HEK293 (cell line): ENCODE data around the gene CHRNA4.

Experiments
- CTCF ChIA-PET: fragments of 350-600 bp; formaldehyde crosslinking; extraction: SDS; loops from one replicate; lab custom pipeline; 2021; ENCODE audit warnings: antibody characterized with exemption; lab: Yijun Ruan, JAX
- POLR2A ChIA-PET: fragments of 300-600 bp; formaldehyde crosslinking; extraction: SDS; loops from one replicate; lab custom pipeline; 2020; ENCODE audit warnings: antibody characterized with exemption, inconsistent platforms; lab: Yijun Ruan, JAX
- H3K27ac ChIP-seq: fragments of 200-500 bp; sonication (Bioruptor generic); 2 replicates; pipeline ENCODE4 v1.5.1; 2014; ENCODE audit warnings: low read depth, low read length, control low read depth, inconsistent platforms; ENCODE audit errors: extremely low read depth
- H3K36me3 ChIP-seq, 2 experiments: fragments of 200-500 bp in 1 of 2; sonication (Bioruptor generic) in 1 of 2; 1 replicate in 1 of 2; 2 replicates in 1 of 2; pipeline ENCODE4 v1.5.1; 2014 to 2017; ENCODE audit warnings: inconsistent platforms in 2 of 2, low read length in 2 of 2; ENCODE audit not compliant: control insufficient read depth in 2 of 2, insufficient read depth in 1 of 2
- H3K4me1 ChIP-seq: fragments of 200-500 bp; sonication (Bioruptor generic); 2 replicates; pipeline ENCODE4 v1.5.1; 2014; ENCODE audit warnings: mild to moderate bottlenecking, low read length, inconsistent platforms; ENCODE audit not compliant: control insufficient read depth, insufficient read depth
- H3K4me3 ChIP-seq: 2 replicates; pipeline ENCODE4 v1.5.1; 2011; ENCODE audit warnings: low read depth, mild to moderate bottlenecking, control low read depth, low read length, moderate library complexity
- H3K9me3 ChIP-seq: fragments of 200-500 bp; sonication (Bioruptor generic); 2 replicates; pipeline ENCODE4 v1.5.1; 2014; ENCODE audit warnings: low read depth, low read length, inconsistent platforms; ENCODE audit not compliant: control insufficient read depth, insufficient read depth
- CTCF ChIP-seq: fragments of 450-650 bp; formaldehyde crosslinking; IDR thresholded peaks from 2 replicates; pipeline ENCODE4 v1.5.1; 2016; ENCODE audit warnings: missing biosample characterization, missing genetic modification characterization
- KLF8 ChIP-seq: fragments of 450-650 bp; formaldehyde crosslinking; IDR thresholded peaks from 2 replicates; pipeline ENCODE4 v1.5.1; 2016; ENCODE audit warnings: missing biosample characterization, missing genetic modification characterization
- OSR2 ChIP-seq: fragments of 450-650 bp; formaldehyde crosslinking; IDR thresholded peaks from 2 replicates; pipeline ENCODE4 v1.5.1; 2016; ENCODE audit warnings: missing biosample characterization, missing genetic modification characterization
- SCRT2 ChIP-seq: fragments of 450-650 bp; formaldehyde crosslinking; IDR thresholded peaks from 2 replicates; pipeline ENCODE4 v1.5.1; 2016; ENCODE audit warnings: missing biosample characterization, missing genetic modification characterization
- YY2 ChIP-seq: fragments of 450-650 bp; formaldehyde crosslinking; IDR thresholded peaks from 2 replicates; pipeline ENCODE4 v1.5.1; 2016; ENCODE audit warnings: missing biosample characterization, missing genetic modification characterization
- ZEB2 ChIP-seq: fragments of 450-650 bp; formaldehyde crosslinking; IDR thresholded peaks from 2 replicates; pipeline ENCODE4 v1.5.1; 2016; ENCODE audit warnings: missing biosample characterization, missing genetic modification characterization
- ZNF23 ChIP-seq: fragments of 450-650 bp; formaldehyde crosslinking; IDR thresholded peaks from 2 replicates; pipeline ENCODE4 v1.5.1; 2016; ENCODE audit warnings: missing biosample characterization, missing genetic modification characterization, borderline replicate concordance
- ZNF24 ChIP-seq: fragments of 450-650 bp; formaldehyde crosslinking; IDR thresholded peaks from 2 replicates; pipeline ENCODE4 v1.5.1; 2016; ENCODE audit warnings: missing biosample characterization, missing genetic modification characterization
- ZNF391 ChIP-seq: fragments of 450-650 bp; formaldehyde crosslinking; IDR thresholded peaks from 2 replicates; pipeline ENCODE4 v1.5.1; 2016; ENCODE audit warnings: low read depth, missing biosample characterization, missing genetic modification characterization, borderline replicate concordance
- ZNF473 ChIP-seq: fragments of 450-650 bp; formaldehyde crosslinking; IDR thresholded peaks from 2 replicates; pipeline ENCODE4 v1.5.1; 2017; ENCODE audit warnings: missing biosample characterization, missing genetic modification characterization
- ZNF530 ChIP-seq: fragments of 450-650 bp; formaldehyde crosslinking; IDR thresholded peaks from 2 replicates; pipeline ENCODE4 v1.5.1; 2016; ENCODE audit warnings: low read depth, missing biosample characterization, missing genetic modification characterization
- ZNF670 ChIP-seq: fragments of 450-650 bp; formaldehyde crosslinking; IDR thresholded peaks from 2 replicates; pipeline ENCODE4 v1.5.1; 2016; ENCODE audit warnings: missing biosample characterization, missing genetic modification characterization, low read depth
- ZNF701 ChIP-seq: fragments of 450-650 bp; formaldehyde crosslinking; IDR thresholded peaks from 2 replicates; pipeline ENCODE4 v1.5.1; 2016; ENCODE audit warnings: missing biosample characterization, missing genetic modification characterization
- ZNF830 ChIP-seq: fragments of 450-650 bp; IDR thresholded peaks from 2 replicates; pipeline ENCODE4 v1.5.0; 2018; ENCODE audit warnings: missing biosample characterization, missing genetic modification characterization, low read depth, mild to moderate bottlenecking, moderate library complexity
- ZNF837 ChIP-seq: fragments of 450-650 bp; formaldehyde crosslinking; IDR thresholded peaks from 2 replicates; pipeline ENCODE4 v1.5.1; 2016; ENCODE audit warnings: missing biosample characterization, missing genetic modification characterization
- ZSCAN18 ChIP-seq: fragments of 450-650 bp; formaldehyde crosslinking; IDR thresholded peaks from 2 replicates; pipeline ENCODE4 v1.5.1; 2016; ENCODE audit warnings: missing biosample characterization, missing genetic modification characterization
- TF ChIP-seq, protein P1 (sequence below): fragments of 450-650 bp; formaldehyde crosslinking; IDR thresholded peaks from 2 replicates; pipeline ENCODE4 v1.5.1; 2016; ENCODE audit warnings: missing biosample characterization, missing genetic modification characterization
- TF ChIP-seq, protein P2 (sequence below): sonication (generic); formaldehyde crosslinking; IDR thresholded peaks from 2 replicates; pipeline ENCODE4 v1.8.1; 2022; ENCODE audit warnings: mild to moderate bottlenecking, moderate library complexity, missing genetic modification reagents
- TF ChIP-seq, protein P3 (sequence below): fragments of 450-650 bp; formaldehyde crosslinking; IDR thresholded peaks from 2 replicates; pipeline ENCODE4 v1.5.1; 2016; ENCODE audit warnings: missing biosample characterization, missing genetic modification characterization
- TF ChIP-seq, protein P4 (sequence below): fragments of 450-650 bp; formaldehyde crosslinking; IDR thresholded peaks from 2 replicates; pipeline ENCODE4 v1.5.1; 2016; ENCODE audit warnings: missing biosample characterization, missing genetic modification characterization, borderline replicate concordance

CHRNA4 gene

GRCh38 chr20:63314015-63314471 lies 47.1 kb downstream of the CHRNA4 start:
- Histone ChIP-seq H3K4me1 (no peaks in the 10 kb centered on the region), H3K9me3 (no peaks in the 10 kb centered on the region), H3K27ac (no peak overlapping the region), H3K4me3 (no peak overlapping the region), H3K36me3 (no peaks in the 10 kb centered on the region)
- POLR2A ChIA-PET, result no interaction called here
- TF ChIP-seq ZEB2 (no peak), ZNF391 (tag by site-specific recombination) (no peak)
- CTCF ChIA-PET, result interaction anchor here (0.8 to 1.1 kb wide), 2 partner anchors 68 kb away, joined by 4 to 6 read pairs; no protein-coding TSS in a partner anchor

GRCh38 chr20:63313349-63314014 lies 47.7 kb downstream of the CHRNA4 start:
- Histone ChIP-seq H3K27ac (no peak overlapping the region), H3K9me3 (no peaks in the 10 kb centered on the region), H3K4me3 (no peak overlapping the region), H3K36me3 (no peaks in the 10 kb centered on the region), H3K4me1 (no peaks in the 10 kb centered on the region)
- ChIA-PET CTCF (interaction anchor here (0.8 to 1.1 kb wide), 2 partner anchors 68 to 69 kb away, joined by 4 to 6 read pairs; no protein-coding TSS in a partner anchor), POLR2A (no interaction called here)
- TF ChIP-seq ZNF701 (tag by site-specific recombination), result no peak
- TF ChIP-seq KLF8, result peak; percentile 77
- TF ChIP-seq CTCF (tag by site-specific recombination), result peak; percentile 26; the same call in 1 of the 2 replicates
- TF ChIP-seq ZNF670 (tag by site-specific recombination), result no peak
- no peak for TF ChIP-seq ZNF830 (tag by site-specific recombination)
- no peak for TF ChIP-seq ZNF24
- no peak for TF ChIP-seq ZNF473 (tag by site-specific recombination)
- TF ChIP-seq ZNF837 (tag by site-specific recombination), result no peak
- TF ChIP-seq, protein P1, sequence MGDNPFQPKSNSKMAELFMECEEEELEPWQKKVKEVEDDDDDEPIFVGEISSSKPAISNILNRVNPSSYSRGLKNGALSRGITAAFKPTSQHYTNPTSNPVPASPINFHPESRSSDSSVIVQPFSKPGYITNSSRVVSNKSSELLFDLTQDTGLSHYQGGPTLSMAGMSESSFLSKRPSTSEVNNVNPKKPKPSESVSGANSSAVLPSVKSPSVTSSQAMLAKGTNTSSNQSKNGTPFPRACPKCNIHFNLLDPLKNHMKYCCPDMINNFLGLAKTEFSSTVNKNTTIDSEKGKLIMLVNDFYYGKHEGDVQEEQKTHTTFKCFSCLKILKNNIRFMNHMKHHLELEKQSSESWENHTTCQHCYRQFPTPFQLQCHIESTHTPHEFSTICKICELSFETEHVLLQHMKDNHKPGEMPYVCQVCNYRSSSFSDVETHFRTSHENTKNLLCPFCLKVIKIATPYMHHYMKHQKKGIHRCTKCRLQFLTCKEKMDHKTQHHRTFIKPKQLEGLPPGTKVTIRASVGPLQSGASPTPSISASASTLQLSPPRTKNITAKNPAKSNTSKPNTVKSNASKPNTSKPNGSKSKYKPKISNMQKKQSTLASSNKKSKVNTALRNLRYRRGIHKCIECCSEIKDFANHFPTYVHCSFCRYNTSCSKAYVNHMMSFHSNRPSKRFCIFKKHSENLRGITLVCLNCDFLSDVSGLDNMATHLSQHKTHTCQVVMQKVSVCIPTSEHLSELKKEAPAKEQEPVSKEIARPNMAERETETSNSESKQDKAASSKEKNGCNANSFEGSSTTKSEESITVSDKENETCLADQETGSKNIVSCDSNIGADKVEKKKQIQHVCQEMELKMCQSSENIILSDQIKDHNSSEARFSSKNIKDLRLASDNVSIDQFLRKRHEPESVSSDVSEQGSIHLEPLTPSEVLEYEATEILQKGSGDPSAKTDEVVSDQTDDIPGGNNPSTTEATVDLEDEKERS (tag by site-specific recombination), result no peak
- no peak for TF ChIP-seq ZSCAN18 (tag by site-specific recombination)
- TF ChIP-seq, protein P2, sequence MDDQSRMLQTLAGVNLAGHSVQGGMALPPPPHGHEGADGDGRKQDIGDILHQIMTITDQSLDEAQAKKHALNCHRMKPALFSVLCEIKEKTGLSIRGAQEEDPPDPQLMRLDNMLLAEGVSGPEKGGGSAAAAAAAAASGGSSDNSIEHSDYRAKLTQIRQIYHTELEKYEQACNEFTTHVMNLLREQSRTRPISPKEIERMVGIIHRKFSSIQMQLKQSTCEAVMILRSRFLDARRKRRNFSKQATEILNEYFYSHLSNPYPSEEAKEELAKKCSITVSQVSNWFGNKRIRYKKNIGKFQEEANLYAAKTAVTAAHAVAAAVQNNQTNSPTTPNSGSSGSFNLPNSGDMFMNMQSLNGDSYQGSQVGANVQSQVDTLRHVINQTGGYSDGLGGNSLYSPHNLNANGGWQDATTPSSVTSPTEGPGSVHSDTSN, result no peak
- no peak for TF ChIP-seq SCRT2
- no peak for TF ChIP-seq ZNF530
- TF ChIP-seq ZNF23 (tag by site-specific recombination), result no peak
- TF ChIP-seq OSR2, result no peak
- no peak for TF ChIP-seq ZNF391 (tag by site-specific recombination)
- no peak for TF ChIP-seq YY2 (tag by site-specific recombination)
- TF ChIP-seq, protein P3, sequence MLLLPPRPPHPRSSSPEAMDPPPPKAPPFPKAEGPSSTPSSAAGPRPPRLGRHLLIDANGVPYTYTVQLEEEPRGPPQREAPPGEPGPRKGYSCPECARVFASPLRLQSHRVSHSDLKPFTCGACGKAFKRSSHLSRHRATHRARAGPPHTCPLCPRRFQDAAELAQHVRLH, result no peak
- TF ChIP-seq, protein P4, sequence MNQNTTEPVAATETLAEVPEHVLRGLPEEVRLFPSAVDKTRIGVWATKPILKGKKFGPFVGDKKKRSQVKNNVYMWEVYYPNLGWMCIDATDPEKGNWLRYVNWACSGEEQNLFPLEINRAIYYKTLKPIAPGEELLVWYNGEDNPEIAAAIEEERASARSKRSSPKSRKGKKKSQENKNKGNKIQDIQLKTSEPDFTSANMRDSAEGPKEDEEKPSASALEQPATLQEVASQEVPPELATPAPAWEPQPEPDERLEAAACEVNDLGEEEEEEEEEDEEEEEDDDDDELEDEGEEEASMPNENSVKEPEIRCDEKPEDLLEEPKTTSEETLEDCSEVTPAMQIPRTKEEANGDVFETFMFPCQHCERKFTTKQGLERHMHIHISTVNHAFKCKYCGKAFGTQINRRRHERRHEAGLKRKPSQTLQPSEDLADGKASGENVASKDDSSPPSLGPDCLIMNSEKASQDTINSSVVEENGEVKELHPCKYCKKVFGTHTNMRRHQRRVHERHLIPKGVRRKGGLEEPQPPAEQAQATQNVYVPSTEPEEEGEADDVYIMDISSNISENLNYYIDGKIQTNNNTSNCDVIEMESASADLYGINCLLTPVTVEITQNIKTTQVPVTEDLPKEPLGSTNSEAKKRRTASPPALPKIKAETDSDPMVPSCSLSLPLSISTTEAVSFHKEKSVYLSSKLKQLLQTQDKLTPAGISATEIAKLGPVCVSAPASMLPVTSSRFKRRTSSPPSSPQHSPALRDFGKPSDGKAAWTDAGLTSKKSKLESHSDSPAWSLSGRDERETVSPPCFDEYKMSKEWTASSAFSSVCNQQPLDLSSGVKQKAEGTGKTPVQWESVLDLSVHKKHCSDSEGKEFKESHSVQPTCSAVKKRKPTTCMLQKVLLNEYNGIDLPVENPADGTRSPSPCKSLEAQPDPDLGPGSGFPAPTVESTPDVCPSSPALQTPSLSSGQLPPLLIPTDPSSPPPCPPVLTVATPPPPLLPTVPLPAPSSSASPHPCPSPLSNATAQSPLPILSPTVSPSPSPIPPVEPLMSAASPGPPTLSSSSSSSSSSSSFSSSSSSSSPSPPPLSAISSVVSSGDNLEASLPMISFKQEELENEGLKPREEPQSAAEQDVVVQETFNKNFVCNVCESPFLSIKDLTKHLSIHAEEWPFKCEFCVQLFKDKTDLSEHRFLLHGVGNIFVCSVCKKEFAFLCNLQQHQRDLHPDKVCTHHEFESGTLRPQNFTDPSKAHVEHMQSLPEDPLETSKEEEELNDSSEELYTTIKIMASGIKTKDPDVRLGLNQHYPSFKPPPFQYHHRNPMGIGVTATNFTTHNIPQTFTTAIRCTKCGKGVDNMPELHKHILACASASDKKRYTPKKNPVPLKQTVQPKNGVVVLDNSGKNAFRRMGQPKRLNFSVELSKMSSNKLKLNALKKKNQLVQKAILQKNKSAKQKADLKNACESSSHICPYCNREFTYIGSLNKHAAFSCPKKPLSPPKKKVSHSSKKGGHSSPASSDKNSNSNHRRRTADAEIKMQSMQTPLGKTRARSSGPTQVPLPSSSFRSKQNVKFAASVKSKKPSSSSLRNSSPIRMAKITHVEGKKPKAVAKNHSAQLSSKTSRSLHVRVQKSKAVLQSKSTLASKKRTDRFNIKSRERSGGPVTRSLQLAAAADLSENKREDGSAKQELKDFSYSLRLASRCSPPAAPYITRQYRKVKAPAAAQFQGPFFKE (tag by site-specific recombination), result no peak
